ENCODE measurements around the gene RAI14. TPM values are rescaled to one million over a fixed set of nuclear protein-coding genes. Genes with fewer than 3 reads are reported as not detected.

The RAI14 gene
- total RNA-seq, 2 donors from 2014 or later = 70.7 to 80.1 TPM

- no peak for TF ChIP-seq CTCF (IDR thresholded peaks at IDR 0.05)
- no peak overlapping the region for H3K27ac ChIP-seq
- H3K4me1 ChIP-seq (ENCODE audit: control insufficient read depth in 1 of 2, low read depth in 2 of 2) = peaks cover 9 to 20% of the 10 kb centered on the region in 2 donors
- H3K4me3 ChIP-seq = no peak overlapping the region
- H3K27me3 ChIP-seq (replicated peaks; ENCODE audit: insufficient read depth) = no peaks in the 10 kb centered on the region
- ATAC-seq (ENCODE audit: insufficient number of reproducible peaks, low FRiP score, low read depth) (no peak), DNase-seq (ENCODE audit: low spot score) (no peak)
- no peaks in the 10 kb centered on the region for H3K9me3 ChIP-seq
- H3K36me3 ChIP-seq = no peaks in the 10 kb centered on the region
Observed at GRCh38 chr5:34868791-34869190, 212.7 kb downstream of the RAI14 start.

- Histone ChIP-seq H3K27me3 (replicated peaks; ENCODE audit: insufficient read depth) (no peaks in the 10 kb centered on the region), H3K4me3 (no peak overlapping the region), H3K36me3 (no peaks in the 10 kb centered on the region), H3K27ac (no peak overlapping the region), H3K4me1 (ENCODE audit: control insufficient read depth in 1 of 2, low read depth in 2 of 2) (peaks cover 9 to 18% of the 10 kb centered on the region in 2 donors), H3K9me3 (no peaks in the 10 kb centered on the region)
- TF ChIP-seq CTCF (IDR thresholded peaks at IDR 0.05) = no peak
- DNase-seq (ENCODE audit: low spot score) (no peak), ATAC-seq (ENCODE audit: insufficient number of reproducible peaks, low FRiP score, low read depth) (no peak)
Observed at GRCh38 chr5:34869256-34869655, 213.1 kb downstream of the RAI14 start.

DNA sequence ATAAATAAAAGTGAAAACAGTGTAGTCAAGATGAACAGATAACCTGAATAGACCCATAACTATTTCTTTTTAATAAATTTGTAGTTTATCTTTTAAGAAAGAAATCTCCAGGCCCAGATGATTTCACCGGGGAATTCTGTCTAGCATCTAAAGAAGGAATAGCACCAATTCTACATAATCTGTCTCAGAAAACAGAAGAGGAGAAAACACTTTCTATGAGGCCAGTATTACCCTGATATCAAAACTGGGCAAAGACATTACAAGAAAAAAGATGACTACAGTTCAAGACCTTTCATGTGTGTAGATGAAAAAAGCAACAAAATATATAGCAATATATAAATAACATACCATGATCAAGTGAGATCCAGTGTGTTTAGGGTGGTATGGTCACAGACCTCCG, 214.3 kb downstream of the RAI14 start:
- Histone ChIP-seq H3K4me1 (ENCODE audit: control insufficient read depth in 1 of 2, low read depth in 2 of 2) (peaks cover 9 to 18% of the 10 kb centered on the region in 2 donors), H3K27me3 (replicated peaks; ENCODE audit: insufficient read depth) (no peaks in the 10 kb centered on the region), H3K4me3 (no peak overlapping the region), H3K27ac (no peak overlapping the region), H3K9me3 (no peaks in the 10 kb centered on the region), H3K36me3 (no peaks in the 10 kb centered on the region)
- no peak for TF ChIP-seq CTCF (IDR thresholded peaks at IDR 0.05)
- DNase-seq (ENCODE audit: low spot score) = no peak
- ATAC-seq (ENCODE audit: insufficient number of reproducible peaks, low FRiP score, low read depth) = no peak

DNA sequence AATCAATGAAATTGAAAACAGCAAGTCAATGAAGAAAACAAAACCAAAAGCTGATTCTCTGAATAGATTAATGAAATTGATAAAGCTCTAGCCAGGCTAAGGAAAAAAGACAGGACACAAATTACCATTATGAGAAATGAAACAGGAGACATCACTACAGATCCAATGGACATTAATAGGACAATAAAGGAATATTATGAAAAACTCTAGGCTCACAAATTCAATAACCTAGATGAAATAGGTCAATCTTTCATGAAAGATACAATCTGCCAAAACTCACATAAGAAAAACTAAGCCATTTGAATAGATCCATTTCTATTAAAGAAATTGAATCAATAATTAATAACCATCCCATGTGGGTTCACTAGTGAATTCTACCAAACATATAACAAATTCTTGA, 220.1 kb downstream of the RAI14 start:
- H3K4me3 ChIP-seq = no peak overlapping the region
- ATAC-seq (ENCODE audit: insufficient number of reproducible peaks, low FRiP score, low read depth) (no peak), DNase-seq (ENCODE audit: low spot score) (no peak)
- H3K4me1 ChIP-seq (ENCODE audit: control insufficient read depth in 1 of 2, low read depth in 2 of 2) = no peaks in the 10 kb centered on the region
- no peaks in the 10 kb centered on the region for H3K27me3 ChIP-seq (replicated peaks; ENCODE audit: insufficient read depth)
- H3K36me3 ChIP-seq = no peaks in the 10 kb centered on the region
- H3K9me3 ChIP-seq = no peaks in the 10 kb centered on the region
- no peak for TF ChIP-seq CTCF (IDR thresholded peaks at IDR 0.05)
- no peak overlapping the region for H3K27ac ChIP-seq

DNA sequence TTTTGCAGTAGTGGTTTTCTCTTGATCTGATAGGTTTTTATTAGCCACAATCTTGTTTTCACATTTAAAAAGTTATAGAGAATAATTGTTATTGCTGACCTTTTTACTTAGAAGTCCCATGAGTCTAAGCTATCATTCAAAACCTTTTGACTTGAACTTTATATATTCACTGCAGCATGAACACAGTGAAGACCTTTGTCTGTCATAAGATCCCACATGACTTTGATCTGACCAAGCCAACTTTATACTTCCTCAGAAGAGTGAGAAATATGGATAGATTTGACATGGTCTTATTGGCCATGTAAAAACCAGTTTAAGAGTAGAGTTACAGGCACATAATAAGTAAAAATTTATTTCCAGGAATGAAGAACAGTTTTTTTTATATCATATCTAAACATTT, 225.1 kb downstream of the RAI14 start:
- TF ChIP-seq CTCF (IDR thresholded peaks at IDR 0.05) = no peak
- no peaks in the 10 kb centered on the region for H3K4me1 ChIP-seq (ENCODE audit: control insufficient read depth in 1 of 2, low read depth in 2 of 2)
- H3K27ac ChIP-seq = no peak overlapping the region
- no peaks in the 10 kb centered on the region for H3K9me3 ChIP-seq
- H3K4me3 ChIP-seq = no peak overlapping the region
- ATAC-seq (ENCODE audit: insufficient number of reproducible peaks, low FRiP score, low read depth) (no peak), DNase-seq (ENCODE audit: low spot score) (no peak)
- H3K36me3 ChIP-seq = no peaks in the 10 kb centered on the region
- no peaks in the 10 kb centered on the region for H3K27me3 ChIP-seq (replicated peaks; ENCODE audit: insufficient read depth)

Other genes starting within 250 kb of the RAI14 start
- gene TTC23L, start 182.8 kb downstream of the RAI14 start, total RNA-seq = 1 to 10 TPM in 1 of 2 donors, not detected in 1; 3.7 TPM